Mesendoderm (in vitro differentiated cells): ENCODE measurements around the gene GRM7.

ENCODE experiments used
- DNase-seq: peaks from one replicate; pipeline ENCODE4 v3.0.0; 2013
- H2AK5ac ChIP-seq: 2 replicates; pipeline ENCODE4 v1.6.1; 2013; ENCODE audit warnings: low read length, inconsistent platforms
- H2BK120ac ChIP-seq: 2 replicates; pipeline ENCODE4 v1.6.1; 2013; ENCODE audit warnings: low read depth, mild to moderate bottlenecking, low read length, moderate library complexity, mixed read lengths
- H2BK15ac ChIP-seq: replicated peaks from 2 replicates; pipeline ENCODE4 v1.6.1; 2013; ENCODE audit warnings: low read depth, mild to moderate bottlenecking, moderate library complexity
- H2BK5ac ChIP-seq: 2 replicates; pipeline ENCODE4 v1.6.1; 2013; ENCODE audit warnings: low read length, inconsistent platforms
- H3K18ac ChIP-seq: 2 replicates; pipeline ENCODE4 v1.6.1; 2013; ENCODE audit warnings: mild to moderate bottlenecking, low read length, mixed read lengths
- H3K23ac ChIP-seq: one replicate; pipeline ENCODE4 v1.6.1; 2013; ENCODE audit warnings: low read length
- H3K27ac ChIP-seq: 2 replicates; pipeline ENCODE4 v1.5.1; 2013; ENCODE audit warnings: low read depth, mild to moderate bottlenecking, inconsistent platforms, low read length, moderate library complexity
- H3K27me3 ChIP-seq: 2 replicates; pipeline ENCODE4 v1.6.1; 2013; ENCODE audit warnings: low read length, control low read depth, mild to moderate bottlenecking, inconsistent platforms; ENCODE audit not compliant: insufficient read depth, poor library complexity
- H3K36me3 ChIP-seq: 2 replicates; pipeline ENCODE4 v1.6.1; 2013; ENCODE audit warnings: low read length, inconsistent platforms; ENCODE audit not compliant: control insufficient read depth, insufficient read depth
- H3K4ac ChIP-seq: one replicate; pipeline ENCODE4 v1.6.1; 2013; ENCODE audit warnings: low read depth, mild to moderate bottlenecking, low read length, moderate library complexity
- H3K4me1 ChIP-seq: 2 replicates; pipeline ENCODE4 v1.6.1; 2013; ENCODE audit warnings: low read depth, low read length, inconsistent platforms; ENCODE audit not compliant: control insufficient read depth
- H3K4me2 ChIP-seq: 2 replicates; pipeline ENCODE4 v1.6.1; 2013; ENCODE audit warnings: low read length
- H3K4me3 ChIP-seq: 2 replicates; pipeline ENCODE4 v1.5.1; 2013; ENCODE audit warnings: mild to moderate bottlenecking, low read length
- H3K56ac ChIP-seq: one replicate; pipeline ENCODE4 v1.6.1; 2013; ENCODE audit warnings: low read length
- H3K79me1 ChIP-seq: 2 replicates; pipeline ENCODE4 v1.6.1; 2013; ENCODE audit warnings: low read length, inconsistent platforms
- H3K79me2 ChIP-seq: 2 replicates; pipeline ENCODE4 v1.6.1; 2013; ENCODE audit warnings: mild to moderate bottlenecking, low read length; ENCODE audit not compliant: control insufficient read depth, insufficient read depth
- H3K9ac ChIP-seq: 2 replicates; pipeline ENCODE4 v1.6.1; 2013; ENCODE audit warnings: low read length, inconsistent platforms
- H4K5ac ChIP-seq: one replicate; pipeline ENCODE4 v1.6.1; 2013; ENCODE audit warnings: low read length
- H4K8ac ChIP-seq: one replicate; pipeline ENCODE4 v1.6.1; 2013; ENCODE audit warnings: low read depth, mild to moderate bottlenecking, control low read depth, low read length, moderate library complexity
- WGBS: extraction: QIAGEN DNeasy Blood & Tissue Kit; methylation state at CpG from one replicate; pipeline ENCODE4 v1.1.7; 2013; ENCODE audit warnings: low lambda C conversion rate, missing lambda C conversion rate; ENCODE audit not compliant: insufficient coverage; ENCODE audit errors: extremely low coverage; 5-methylcytosine and 5-hydroxymethylcytosine counted together

GRM7 gene

GRCh38 chr3:7388026-7388425, 527.1 kb downstream of the GRM7 start:
- no peak overlapping the region for H2BK5ac ChIP-seq
- no peak for DNase-seq
- no CpG with 5 or more reads among the region's 2 CpGs for WGBS
- no peaks in the 10 kb centered on the region for H3K36me3 ChIP-seq
- no peak overlapping the region for H3K4ac ChIP-seq
- no peak overlapping the region for H4K5ac ChIP-seq
- H2BK15ac ChIP-seq, result no peak overlapping the region
- H3K23ac ChIP-seq, result no peak overlapping the region
- H3K79me1 ChIP-seq, result no peaks in the 10 kb centered on the region
- H3K4me2 ChIP-seq, result no peak overlapping the region
- no peak overlapping the region for H2BK120ac ChIP-seq
- no peak overlapping the region for H3K18ac ChIP-seq
- no peak overlapping the region for H3K4me3 ChIP-seq
- H4K8ac ChIP-seq, result no peak overlapping the region
- no peaks in the 10 kb centered on the region for H3K4me1 ChIP-seq
- no peak overlapping the region for H3K27ac ChIP-seq
- H3K56ac ChIP-seq, result no peak overlapping the region
- no peak overlapping the region for H2AK5ac ChIP-seq
- H3K27me3 ChIP-seq, result no peaks in the 10 kb centered on the region
- no peak overlapping the region for H3K9ac ChIP-seq
- H3K79me2 ChIP-seq, result no peaks in the 10 kb centered on the region

DNA sequence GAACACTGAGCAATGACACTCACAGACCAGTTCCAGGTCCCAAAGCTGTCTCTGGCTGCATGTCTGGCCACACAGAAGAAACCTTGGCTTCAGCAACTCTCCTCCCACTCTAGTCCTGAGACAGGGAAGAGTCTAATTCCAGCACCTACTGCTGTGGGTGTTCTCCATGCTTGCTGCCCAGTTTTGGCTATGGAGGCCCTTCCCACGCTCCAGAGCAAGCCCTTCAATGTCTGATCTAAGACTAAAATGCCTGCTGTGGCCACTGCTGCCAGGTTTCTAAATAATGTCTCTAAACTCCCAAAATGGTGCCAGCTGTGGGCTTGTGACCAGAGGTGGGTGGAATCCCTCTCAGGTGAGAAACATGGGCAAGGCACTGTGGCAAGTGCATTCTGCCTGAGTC, 531.3 kb downstream of the GRM7 start:
- Histone ChIP-seq H3K18ac (no peak overlapping the region), H3K23ac (no peak overlapping the region), H3K27ac (no peak overlapping the region), H3K9ac (no peak overlapping the region), H3K36me3 (no peaks in the 10 kb centered on the region), H3K56ac (no peak overlapping the region), H3K27me3 (no peaks in the 10 kb centered on the region), H4K5ac (no peak overlapping the region), H2BK5ac (no peak overlapping the region), H2BK15ac (no peak overlapping the region), H4K8ac (no peak overlapping the region), H2AK5ac (no peak overlapping the region), H3K79me1 (no peaks in the 10 kb centered on the region), H3K4ac (no peak overlapping the region), H3K4me1 (no peaks in the 10 kb centered on the region), H3K4me2 (no peak overlapping the region), H2BK120ac (no peak overlapping the region), H3K4me3 (no peak overlapping the region), H3K79me2 (no peaks in the 10 kb centered on the region)
- WGBS, result no CpG with 5 or more reads among the region's 1 CpG
- DNase-seq, result no peak

GRCh38 chr3:7393944-7394605, 533.2 kb downstream of the GRM7 start:
- Histone ChIP-seq H3K79me2 (no peaks in the 10 kb centered on the region), H3K27me3 (no peaks in the 10 kb centered on the region), H3K4me3 (no peak overlapping the region), H4K5ac (no peak overlapping the region), H4K8ac (no peak overlapping the region), H3K27ac (no peak overlapping the region), H3K18ac (no peak overlapping the region), H3K4ac (no peak overlapping the region), H2BK120ac (no peak overlapping the region), H2AK5ac (no peak overlapping the region), H3K9ac (no peak overlapping the region), H3K36me3 (no peaks in the 10 kb centered on the region), H3K4me1 (no peaks in the 10 kb centered on the region), H3K56ac (no peak overlapping the region), H3K4me2 (no peak overlapping the region), H3K23ac (no peak overlapping the region), H3K79me1 (no peaks in the 10 kb centered on the region), H2BK15ac (no peak overlapping the region), H2BK5ac (no peak overlapping the region)
- WGBS, result 100% methylated on average over 1 of the region's 6 CpGs
- no peak for DNase-seq

DNA sequence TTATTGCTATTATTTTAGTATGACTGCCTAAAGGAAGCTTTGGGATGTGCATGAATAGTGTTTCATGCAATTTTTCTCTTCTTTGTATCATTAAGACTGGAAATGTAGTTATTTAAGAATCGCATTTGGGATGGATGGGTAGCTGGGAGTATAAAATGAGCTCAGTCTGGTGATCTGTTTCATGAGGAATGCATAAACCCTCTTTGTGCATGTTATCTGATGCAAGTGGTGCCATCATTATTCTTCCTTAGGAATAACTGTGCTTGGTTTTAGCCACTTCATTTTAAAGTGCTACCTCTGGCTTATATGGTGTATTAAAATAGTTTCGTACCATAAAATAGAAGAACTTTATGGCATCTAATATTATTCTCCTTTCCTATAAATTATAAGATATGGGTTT, 535.6 kb downstream of the GRM7 start:
- Histone ChIP-seq H3K4me1 (no peaks in the 10 kb centered on the region), H3K36me3 (no peaks in the 10 kb centered on the region), H3K9ac (no peak overlapping the region), H3K27ac (no peak overlapping the region), H3K56ac (no peak overlapping the region), H3K23ac (no peak overlapping the region), H2BK120ac (no peak overlapping the region), H2AK5ac (no peak overlapping the region), H3K18ac (no peak overlapping the region), H3K4me2 (no peak overlapping the region), H3K27me3 (no peaks in the 10 kb centered on the region), H3K4ac (no peak overlapping the region), H3K79me1 (no peaks in the 10 kb centered on the region), H2BK5ac (no peak overlapping the region), H3K4me3 (no peak overlapping the region), H4K5ac (no peak overlapping the region), H3K79me2 (no peaks in the 10 kb centered on the region), H2BK15ac (no peak overlapping the region), H4K8ac (no peak overlapping the region)
- WGBS, result no CpG with 5 or more reads among the region's 2 CpGs
- DNase-seq, result no peak

DNA sequence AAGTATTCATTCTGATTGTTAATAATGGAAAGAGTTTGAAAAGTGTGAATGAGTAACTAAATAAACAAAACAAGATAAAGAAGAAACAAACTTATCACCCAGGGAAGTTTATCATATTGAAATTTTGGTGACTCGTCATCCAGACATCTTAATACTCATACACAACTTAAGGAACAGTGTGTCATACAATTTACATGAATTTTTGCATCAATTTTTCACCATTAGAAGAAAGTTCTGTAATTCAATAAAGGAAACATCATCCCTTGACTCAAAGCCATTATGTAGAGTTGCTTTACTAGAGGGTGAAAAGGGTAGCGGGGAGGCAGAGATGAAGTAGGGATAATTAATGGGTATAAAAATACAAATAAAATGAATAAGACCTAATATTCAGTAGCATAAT, 536.2 kb downstream of the GRM7 start:
- Histone ChIP-seq H4K5ac (no peak overlapping the region), H3K23ac (no peak overlapping the region)
- WGBS, result no CpG with 5 or more reads among the region's 2 CpGs

DNA sequence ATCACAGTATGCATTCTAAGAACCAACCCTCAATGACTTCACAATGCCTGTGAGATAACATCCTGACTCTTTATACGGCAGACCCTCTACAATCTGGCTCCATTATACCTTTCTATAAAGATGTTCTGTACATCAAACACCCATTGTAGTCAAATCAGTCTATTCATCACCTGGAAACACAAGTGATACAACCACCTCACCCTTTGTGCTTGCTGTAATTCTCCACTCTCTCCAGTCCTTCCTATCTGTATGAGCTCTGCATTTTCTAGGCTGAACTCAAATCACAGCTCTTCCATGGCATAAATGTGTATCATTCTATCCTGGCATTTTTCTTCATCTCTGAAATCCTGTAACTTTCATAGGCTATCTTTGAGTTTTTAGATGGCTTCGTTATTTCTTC, 539.4 kb downstream of the GRM7 start:
- no peak overlapping the region for H3K27ac ChIP-seq

More for the DNA sequence above, 536.2 kb downstream of the GRM7 start:
- Histone ChIP-seq H3K4me2 (no peak overlapping the region), H4K8ac (no peak overlapping the region), H3K9ac (no peak overlapping the region), H3K27ac (no peak overlapping the region), H2BK5ac (no peak overlapping the region), H3K79me1 (no peaks in the 10 kb centered on the region), H3K36me3 (no peaks in the 10 kb centered on the region), H2AK5ac (no peak overlapping the region), H2BK15ac (no peak overlapping the region), H3K18ac (no peak overlapping the region), H3K4me1 (no peaks in the 10 kb centered on the region), H3K4me3 (no peak overlapping the region), H2BK120ac (no peak overlapping the region), H3K27me3 (no peaks in the 10 kb centered on the region), H3K56ac (no peak overlapping the region), H3K4ac (no peak overlapping the region), H3K79me2 (no peaks in the 10 kb centered on the region)
- no peak for DNase-seq

More for the DNA sequence above, 539.4 kb downstream of the GRM7 start:
- no peak overlapping the region for H3K4me2 ChIP-seq
- H4K5ac ChIP-seq, result no peak overlapping the region
- H3K23ac ChIP-seq, result no peak overlapping the region
- H3K27me3 ChIP-seq, result no peaks in the 10 kb centered on the region
- no peaks in the 10 kb centered on the region for H3K4me1 ChIP-seq
- WGBS, result no CpG with 5 or more reads among the region's 2 CpGs
- no peak overlapping the region for H3K18ac ChIP-seq
- H3K4me3 ChIP-seq, result no peak overlapping the region
- H2BK5ac ChIP-seq, result no peak overlapping the region
- H2BK120ac ChIP-seq, result no peak overlapping the region
- no peak overlapping the region for H2BK15ac ChIP-seq
- H3K9ac ChIP-seq, result no peak overlapping the region
- DNase-seq, result no peak
- no peak overlapping the region for H3K56ac ChIP-seq
- no peak overlapping the region for H4K8ac ChIP-seq
- H3K79me1 ChIP-seq, result no peaks in the 10 kb centered on the region
- H3K36me3 ChIP-seq, result no peaks in the 10 kb centered on the region
- H2AK5ac ChIP-seq, result no peak overlapping the region
- no peaks in the 10 kb centered on the region for H3K79me2 ChIP-seq
- H3K4ac ChIP-seq, result no peak overlapping the region
